HG03565 (cell line): Measurements from ENCODE around the gene HOOK2.
"Not testable (repeated sequence)": the region's sequence is repeated elsewhere in the genome, so short reads cannot be mapped to it uniquely, and the experiment has no call there.

ENCODE experiments used
- ATAC-seq: cut with Tn5 transposase; IDR thresholded peaks from one replicate; pipeline ENCODE4 v1.9.1; 2021; ENCODE audit warnings: mild to moderate bottlenecking, moderate library complexity; ENCODE audit not compliant: unreplicated experiment

HOOK2 gene

GRCh38 chr19:12722566-12723380, 52.6 kb downstream of the HOOK2 start:
- ATAC-seq, result peak; percentile 70

- ATAC-seq, result peak; percentile 4
These were observed 53.4 kb downstream of the HOOK2 start for GRCh38 chr19:12721656-12722565.

GRCh38 chr19:12720851-12721655, 54.3 kb downstream of the HOOK2 start:
- ATAC-seq, result no peak

GRCh38 chr19:12720296-12720695, 55.1 kb downstream of the HOOK2 start:
- no peak for ATAC-seq

- ATAC-seq, result no peak
These were observed 59.4 kb downstream of the HOOK2 start for GRCh38 chr19:12715929-12716328.

GRCh38 chr19:12715102-12715501, 60.2 kb downstream of the HOOK2 start:
- no peak for ATAC-seq

- ATAC-seq, result not testable (repeated sequence)
These were observed 62.0 kb downstream of the HOOK2 start for GRCh38 chr19:12713304-12713703.
